Heart left ventricle (tissue), 13 donors: Measurements from ENCODE around the gene E2F1.

Experiments used
- CTCF ChIP-seq, 12 donors: fragments of 200-600 bp; sonication (generic) in 4 of 12; IDR thresholded peaks; one replicate each; pipeline versions ENCODE4 v1.5.0 to v1.8.0; 2018 to 2022; ENCODE audit warnings: antibody characterized with exemption in 12 of 12, mild to moderate bottlenecking in 5 of 12
- POLR2A ChIP-seq, 2 donors: fragments of 450-650 bp; IDR thresholded peaks; one replicate each; pipeline ENCODE4 v1.6.1; 2017; ENCODE audit warnings: antibody characterized with exemption in 2 of 2, mild to moderate bottlenecking in 2 of 2, moderate library complexity in 2 of 2
- donor health status: ischemic (EF 13 %, LVEDD 7.1; RV severe dilation, severe dysfunction).
- donor health status: DM: no; HTN: yes; CAD: no.
- donor health status: DM: no; HTN: no; CAD: no.
- donor health status: ischemic (EF 25% LVEDD 6.9; RV normal size, moderate dysfunction).
- donor health status: ischemic (EF 25% LVEDD 5.7; RV mildly dilated, moderate dysfunction).
- donor health status: ischemic (EF 35%, LVEDD 5.7; RV mildly dilated, moderate dysfunction).
- donor health status: nonischemic (EF 11% LVEDD 7.7; RV severe dilation, severe dysfunction).
- donor health status: DM: yes; HTN: yes; CAD: no.
- donor health status: PGD.
- donor health status: ischemic (EF 29% LVEDD 5.4; RV normal size, mild dysfunction).
- donor health status: nonischemic (EF 23%, LVEDD 6.1; RV moderate dilation, normal function).

- TF ChIP-seq CTCF (IDR thresholded peaks at IDR 0.05) = no peak
- TF ChIP-seq POLR2A (IDR thresholded peaks at IDR 0.05) = no peak
These were observed 3.3 kb upstream of the E2F1 start for GRCh38 chr20:33689493-33689892.
